ENCODE results near the gene DENR. TPM values are rescaled to one million over a fixed set of nuclear protein-coding genes. Genes with fewer than 3 reads are reported as not detected.
A peak's percentile ranks its signal among the peaks of the same experiment; 100 is the strongest.

The DENR gene
- total RNA-seq, 1 donor from 2014 or later: 100.0 TPM

GRCh38 chr12:122793685-122794106 is 41.1 kb downstream of the DENR start:
- Histone ChIP-seq H3K9ac (no peak overlapping the region), H3K4me3 (no peak overlapping the region), H3K79me2 (ENCODE audit: low read depth) (no peaks in the 10 kb centered on the region), H3K4me2 (no peak overlapping the region), H3K4me1 (no peaks in the 10 kb centered on the region), H4K20me1 (ENCODE audit: low read depth) (no peaks in the 10 kb centered on the region), H3F3A (ENCODE audit: low read depth) (peaks cover 6% of the 10 kb centered on the region), H3K27ac (no peak overlapping the region), H3K36me3 (no peaks in the 10 kb centered on the region), H3K9me3 (ENCODE audit: low read depth) (no peaks in the 10 kb centered on the region), H2AFZ (replicated peaks) (peak overlapping the region; percentile 90), H3K27me3 (no peaks in the 10 kb centered on the region)
- Mint-ChIP-seq H3K27ac (no peak overlapping the region), H3K27me3 (ENCODE audit: insufficient read depth, low read depth) (peaks cover 2% of the 10 kb centered on the region), H3K9me3 (no peaks in the 10 kb centered on the region), H3K4me1 (no peaks in the 10 kb centered on the region), H3K36me3 (no peaks in the 10 kb centered on the region), H3K4me3 (no peak overlapping the region)
- DNase-seq (ENCODE audit: low spot score): peak; percentile 61
- no peak for TF ChIP-seq EZH2phosphoT487 (IDR thresholded peaks at IDR 0.05)
- TF ChIP-seq, protein P1, sequence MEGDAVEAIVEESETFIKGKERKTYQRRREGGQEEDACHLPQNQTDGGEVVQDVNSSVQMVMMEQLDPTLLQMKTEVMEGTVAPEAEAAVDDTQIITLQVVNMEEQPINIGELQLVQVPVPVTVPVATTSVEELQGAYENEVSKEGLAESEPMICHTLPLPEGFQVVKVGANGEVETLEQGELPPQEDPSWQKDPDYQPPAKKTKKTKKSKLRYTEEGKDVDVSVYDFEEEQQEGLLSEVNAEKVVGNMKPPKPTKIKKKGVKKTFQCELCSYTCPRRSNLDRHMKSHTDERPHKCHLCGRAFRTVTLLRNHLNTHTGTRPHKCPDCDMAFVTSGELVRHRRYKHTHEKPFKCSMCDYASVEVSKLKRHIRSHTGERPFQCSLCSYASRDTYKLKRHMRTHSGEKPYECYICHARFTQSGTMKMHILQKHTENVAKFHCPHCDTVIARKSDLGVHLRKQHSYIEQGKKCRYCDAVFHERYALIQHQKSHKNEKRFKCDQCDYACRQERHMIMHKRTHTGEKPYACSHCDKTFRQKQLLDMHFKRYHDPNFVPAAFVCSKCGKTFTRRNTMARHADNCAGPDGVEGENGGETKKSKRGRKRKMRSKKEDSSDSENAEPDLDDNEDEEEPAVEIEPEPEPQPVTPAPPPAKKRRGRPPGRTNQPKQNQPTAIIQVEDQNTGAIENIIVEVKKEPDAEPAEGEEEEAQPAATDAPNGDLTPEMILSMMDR (IDR thresholded peaks at IDR 0.05): peak; percentile 89
- no peak for TF ChIP-seq EZH2 (IDR thresholded peaks at IDR 0.05)

GRCh38 chr12:122795807-122796206 is 43.2 kb downstream of the DENR start:
- Histone ChIP-seq H3F3A (ENCODE audit: low read depth) (peaks cover 6% of the 10 kb centered on the region), H3K4me3 (no peak overlapping the region), H3K27ac (no peak overlapping the region), H3K79me2 (ENCODE audit: low read depth) (no peaks in the 10 kb centered on the region), H3K9me3 (ENCODE audit: low read depth) (no peaks in the 10 kb centered on the region), H2AFZ (replicated peaks) (no peak overlapping the region), H3K36me3 (no peaks in the 10 kb centered on the region), H3K9ac (no peak overlapping the region), H3K27me3 (no peaks in the 10 kb centered on the region), H3K4me1 (peaks cover 7% of the 10 kb centered on the region), H4K20me1 (ENCODE audit: low read depth) (no peaks in the 10 kb centered on the region), H3K4me2 (no peak overlapping the region)
- DNase-seq (ENCODE audit: low spot score): peak; percentile 17
- Mint-ChIP-seq H3K4me1 (no peaks in the 10 kb centered on the region), H3K27ac (no peak overlapping the region), H3K4me3 (no peak overlapping the region), H3K27me3 (ENCODE audit: insufficient read depth, low read depth) (peaks cover 2% of the 10 kb centered on the region), H3K36me3 (no peaks in the 10 kb centered on the region), H3K9me3 (no peaks in the 10 kb centered on the region)
- no peak for TF ChIP-seq EZH2 (IDR thresholded peaks at IDR 0.05)
- TF ChIP-seq, protein P1 (IDR thresholded peaks at IDR 0.05): no peak
- TF ChIP-seq EZH2phosphoT487 (IDR thresholded peaks at IDR 0.05): no peak

DNA sequence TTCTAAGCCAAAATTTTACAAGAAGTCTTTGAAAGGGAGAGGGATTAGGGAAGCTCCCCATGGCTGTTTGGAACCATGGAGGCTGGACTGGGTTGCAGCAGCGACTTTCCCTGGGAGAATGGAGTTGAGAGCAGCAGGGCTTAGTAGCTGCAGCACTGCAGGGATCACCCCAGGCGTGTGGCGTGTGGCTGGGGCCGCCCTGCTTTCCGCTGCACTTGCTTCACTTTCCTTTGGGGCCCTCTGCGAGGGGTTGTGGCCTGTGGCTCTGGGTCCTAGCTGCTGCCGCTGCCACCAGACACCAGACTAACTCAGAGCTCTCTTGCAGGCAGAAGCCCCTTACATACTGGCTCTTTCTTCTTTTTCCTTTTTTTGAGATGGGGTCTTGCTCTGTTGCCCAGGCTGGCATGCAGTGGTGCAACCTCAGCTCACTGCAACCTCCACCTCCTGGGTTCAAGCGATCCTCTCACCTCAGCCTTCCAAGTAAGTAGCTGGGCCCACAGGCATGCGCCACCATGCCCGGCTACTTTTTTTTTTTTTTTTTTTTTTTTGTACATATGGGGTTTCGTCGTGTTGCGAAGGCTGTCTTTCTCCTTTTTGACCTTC is 47.1 kb downstream of the DENR start:
- Histone ChIP-seq H2AFZ (replicated peaks) (peak overlapping the region; percentile 34), H3K4me1 (peaks cover 7% of the 10 kb centered on the region), H3K27ac (no peak overlapping the region), H3K27me3 (no peaks in the 10 kb centered on the region), H3K4me2 (no peak overlapping the region), H3K4me3 (no peak overlapping the region), H3K9me3 (ENCODE audit: low read depth) (no peaks in the 10 kb centered on the region), H3K36me3 (no peaks in the 10 kb centered on the region), H3K9ac (no peak overlapping the region), H3F3A (ENCODE audit: low read depth) (peaks cover 6% of the 10 kb centered on the region), H4K20me1 (ENCODE audit: low read depth) (no peaks in the 10 kb centered on the region), H3K79me2 (ENCODE audit: low read depth) (no peaks in the 10 kb centered on the region)
- TF ChIP-seq EZH2phosphoT487 (IDR thresholded peaks at IDR 0.05) (no peak), EZH2 (IDR thresholded peaks at IDR 0.05) (no peak)
- TF ChIP-seq, protein P1 (IDR thresholded peaks at IDR 0.05): no peak
- no peaks in the 10 kb centered on the region for H3K4me1 Mint-ChIP-seq
- no peak overlapping the region for H3K4me3 Mint-ChIP-seq
- no peak overlapping the region for H3K27ac Mint-ChIP-seq
- DNase-seq (ENCODE audit: low spot score): peak; percentile 38
- no peaks in the 10 kb centered on the region for H3K9me3 Mint-ChIP-seq
- H3K27me3 Mint-ChIP-seq (ENCODE audit: insufficient read depth, low read depth): no peaks in the 10 kb centered on the region
- no peaks in the 10 kb centered on the region for H3K36me3 Mint-ChIP-seq

All from neural progenitor cell (in vitro differentiated cells).